22Rv1 (cell line): ENCODE measurements around the gene VENTX.

Source experiments
- H3K27ac ChIP-seq: fragments of 450-650 bp; 2 replicates; pipeline ENCODE4 v1.5.1; 2017
- CTCF ChIP-seq: fragments of 450-650 bp; IDR thresholded peaks from 2 replicates; pipeline ENCODE4 v1.5.1; 2017; ENCODE audit warnings: mild to moderate bottlenecking
- ZFX ChIP-seq: fragments of 450-650 bp; IDR thresholded peaks from 2 replicates; pipeline ENCODE4 v1.6.1; 2017; ENCODE audit warnings: antibody characterized with exemption, borderline replicate concordance

VENTX gene

GRCh38 chr10:133266056-133266795 lies 28.6 kb downstream of the VENTX start:
- H3K27ac ChIP-seq = no peak overlapping the region
- TF ChIP-seq ZFX (no peak), CTCF (no peak)

- no peak overlapping the region for H3K27ac ChIP-seq
- TF ChIP-seq ZFX (no peak), CTCF (no peak)
Observed at GRCh38 chr10:133267293-133267692, 29.6 kb downstream of the VENTX start.

GRCh38 chr10:133267829-133268228 lies 30.2 kb downstream of the VENTX start:
- H3K27ac ChIP-seq = no peak overlapping the region
- TF ChIP-seq ZFX (no peak), CTCF (no peak)

- no peak for TF ChIP-seq ZFX
- no peak for TF ChIP-seq CTCF
- no peak overlapping the region for H3K27ac ChIP-seq
Observed at GRCh38 chr10:133268532-133268931, 30.9 kb downstream of the VENTX start.

GRCh38 chr10:133269367-133269766 lies 31.7 kb downstream of the VENTX start:
- no peak for TF ChIP-seq ZFX
- no peak for TF ChIP-seq CTCF
- no peak overlapping the region for H3K27ac ChIP-seq

GRCh38 chr10:133270204-133270603 lies 32.5 kb downstream of the VENTX start:
- no peak for TF ChIP-seq ZFX
- TF ChIP-seq CTCF = no peak
- H3K27ac ChIP-seq = no peak overlapping the region

- no peak overlapping the region for H3K27ac ChIP-seq
- TF ChIP-seq ZFX (no peak), CTCF (no peak)
Observed at GRCh38 chr10:133270773-133271297, 33.2 kb downstream of the VENTX start.
